ENCODE data around the gene ZNF609. TPM values are rescaled to one million over a fixed set of nuclear protein-coding genes. Genes with fewer than 3 reads are reported as not detected.

The ZNF609 gene
- total RNA-seq, 1 donor from 2014 or later, result 21.5 TPM

DNA sequence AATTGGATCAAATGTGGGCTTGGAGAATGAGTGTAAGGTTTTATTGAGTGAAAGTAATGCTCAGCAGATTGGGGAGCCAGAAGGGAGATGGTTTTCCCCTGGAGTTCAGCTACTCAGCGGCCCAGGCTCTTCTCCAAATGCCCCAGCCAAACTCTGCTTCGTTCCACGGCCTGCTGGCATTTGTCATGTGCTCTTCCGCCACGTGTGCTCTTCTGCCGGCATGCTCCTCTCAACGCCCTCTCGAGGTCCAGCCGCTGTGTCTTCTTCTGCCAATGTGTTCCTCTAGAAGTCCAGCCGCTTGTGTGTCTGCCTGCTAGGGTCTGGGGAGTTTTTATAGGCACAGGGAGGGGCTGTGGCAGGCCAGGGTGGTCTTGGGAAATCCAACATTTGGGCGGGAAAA lies 158.2 kb downstream of the ZNF609 start:
- no peak overlapping the region for H3K27ac Mint-ChIP-seq
- H3K79me2 ChIP-seq (ENCODE audit: low read depth), result peaks cover 91% of the 10 kb centered on the region

DNA sequence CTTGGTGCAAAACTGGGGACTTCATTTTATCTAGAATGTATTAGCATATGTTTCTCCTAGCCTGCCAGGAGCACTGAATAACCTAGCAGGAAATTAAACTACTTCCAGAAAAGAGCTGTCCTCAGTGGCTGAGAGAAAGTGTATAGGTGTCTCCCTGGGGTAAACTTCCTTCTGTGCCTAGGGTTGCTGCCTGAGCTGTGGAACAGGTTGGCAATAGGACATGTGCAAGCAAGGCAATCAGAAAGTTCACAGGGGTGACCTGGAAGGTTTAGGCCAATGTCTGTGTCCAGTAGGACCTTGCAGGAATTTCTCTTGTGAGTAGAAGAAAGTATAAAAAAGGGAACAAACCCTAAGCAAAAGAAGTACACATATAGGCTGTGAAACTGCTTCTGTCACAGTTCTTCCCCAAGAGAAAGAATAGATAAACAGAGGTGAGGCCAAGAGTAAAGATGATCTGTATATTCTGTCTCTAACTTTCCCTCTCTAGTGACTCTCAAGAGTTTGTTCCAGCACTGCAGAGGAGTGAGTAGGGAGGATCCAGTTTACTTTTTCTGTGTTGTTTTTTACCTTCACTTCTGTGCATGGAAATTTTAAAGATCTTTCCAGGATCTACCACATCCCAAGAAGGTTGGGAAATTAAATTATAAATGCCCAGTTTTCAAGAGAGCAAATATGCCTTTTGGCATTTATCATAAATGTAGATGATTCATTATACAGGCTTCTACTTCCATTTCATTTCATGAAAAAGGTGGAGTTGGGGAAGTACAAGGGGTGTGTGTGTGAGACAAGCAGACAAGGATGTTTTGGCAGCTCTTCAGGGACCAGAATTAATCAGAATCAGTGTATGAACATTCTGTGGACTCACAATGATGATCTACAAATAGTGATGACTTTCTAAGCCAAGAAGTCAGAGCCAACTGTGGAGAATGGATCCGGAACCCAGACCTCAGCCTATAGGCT lies 159.8 kb downstream of the ZNF609 start:
- Histone ChIP-seq H3K79me2 (ENCODE audit: low read depth) (peaks cover 80% of the 10 kb centered on the region), H3K36me3 (no peaks in the 10 kb centered on the region), H3K9me3 (ENCODE audit: low read depth) (no peaks in the 10 kb centered on the region), H3K4me2 (no peak overlapping the region), H2AFZ (replicated peaks) (no peak overlapping the region), H3K4me1 (peaks cover 11% of the 10 kb centered on the region), H3K9ac (no peak overlapping the region), H3K27ac (no peak overlapping the region), H3K27me3 (no peaks in the 10 kb centered on the region), H3F3A (ENCODE audit: low read depth) (peaks cover 14% of the 10 kb centered on the region), H3K4me3 (no peak overlapping the region), H4K20me1 (ENCODE audit: low read depth) (peaks cover 49% of the 10 kb centered on the region)
- H3K27me3 Mint-ChIP-seq (ENCODE audit: insufficient read depth, low read depth), result no peaks in the 10 kb centered on the region
- H3K27ac Mint-ChIP-seq, result no peak overlapping the region
- no peaks in the 10 kb centered on the region for H3K9me3 Mint-ChIP-seq
- H3K4me3 Mint-ChIP-seq, result no peak overlapping the region
- no peak for DNase-seq (ENCODE audit: low spot score)
- peaks cover 10% of the 10 kb centered on the region for H3K36me3 Mint-ChIP-seq
- no peak for TF ChIP-seq EZH2 (IDR thresholded peaks at IDR 0.05)
- no peak for TF ChIP-seq EZH2phosphoT487 (IDR thresholded peaks at IDR 0.05)
- TF ChIP-seq, protein P1, sequence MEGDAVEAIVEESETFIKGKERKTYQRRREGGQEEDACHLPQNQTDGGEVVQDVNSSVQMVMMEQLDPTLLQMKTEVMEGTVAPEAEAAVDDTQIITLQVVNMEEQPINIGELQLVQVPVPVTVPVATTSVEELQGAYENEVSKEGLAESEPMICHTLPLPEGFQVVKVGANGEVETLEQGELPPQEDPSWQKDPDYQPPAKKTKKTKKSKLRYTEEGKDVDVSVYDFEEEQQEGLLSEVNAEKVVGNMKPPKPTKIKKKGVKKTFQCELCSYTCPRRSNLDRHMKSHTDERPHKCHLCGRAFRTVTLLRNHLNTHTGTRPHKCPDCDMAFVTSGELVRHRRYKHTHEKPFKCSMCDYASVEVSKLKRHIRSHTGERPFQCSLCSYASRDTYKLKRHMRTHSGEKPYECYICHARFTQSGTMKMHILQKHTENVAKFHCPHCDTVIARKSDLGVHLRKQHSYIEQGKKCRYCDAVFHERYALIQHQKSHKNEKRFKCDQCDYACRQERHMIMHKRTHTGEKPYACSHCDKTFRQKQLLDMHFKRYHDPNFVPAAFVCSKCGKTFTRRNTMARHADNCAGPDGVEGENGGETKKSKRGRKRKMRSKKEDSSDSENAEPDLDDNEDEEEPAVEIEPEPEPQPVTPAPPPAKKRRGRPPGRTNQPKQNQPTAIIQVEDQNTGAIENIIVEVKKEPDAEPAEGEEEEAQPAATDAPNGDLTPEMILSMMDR (IDR thresholded peaks at IDR 0.05), result no peak
- peaks cover 3% of the 10 kb centered on the region for H3K4me1 Mint-ChIP-seq

More for the DNA sequence above, 158.2 kb downstream of the ZNF609 start:
- Histone ChIP-seq H3F3A (ENCODE audit: low read depth) (peaks cover 14% of the 10 kb centered on the region), H3K4me3 (no peak overlapping the region), H3K36me3 (no peaks in the 10 kb centered on the region), H4K20me1 (ENCODE audit: low read depth) (peaks cover 43% of the 10 kb centered on the region), H3K27me3 (no peaks in the 10 kb centered on the region), H2AFZ (replicated peaks) (no peak overlapping the region), H3K4me2 (no peak overlapping the region), H3K9ac (no peak overlapping the region), H3K9me3 (ENCODE audit: low read depth) (no peaks in the 10 kb centered on the region), H3K4me1 (peaks cover 11% of the 10 kb centered on the region), H3K27ac (peak overlapping the region; percentile 47)
- H3K27me3 Mint-ChIP-seq (ENCODE audit: insufficient read depth, low read depth), result no peaks in the 10 kb centered on the region
- peaks cover 9% of the 10 kb centered on the region for H3K36me3 Mint-ChIP-seq
- H3K9me3 Mint-ChIP-seq, result no peaks in the 10 kb centered on the region
- TF ChIP-seq EZH2phosphoT487 (IDR thresholded peaks at IDR 0.05), result no peak
- TF ChIP-seq, protein P1 (IDR thresholded peaks at IDR 0.05), result no peak
- TF ChIP-seq EZH2 (IDR thresholded peaks at IDR 0.05), result no peak
- DNase-seq (ENCODE audit: low spot score), result no peak
- no peak overlapping the region for H3K4me3 Mint-ChIP-seq
- H3K4me1 Mint-ChIP-seq, result peaks cover 3% of the 10 kb centered on the region

DNA sequence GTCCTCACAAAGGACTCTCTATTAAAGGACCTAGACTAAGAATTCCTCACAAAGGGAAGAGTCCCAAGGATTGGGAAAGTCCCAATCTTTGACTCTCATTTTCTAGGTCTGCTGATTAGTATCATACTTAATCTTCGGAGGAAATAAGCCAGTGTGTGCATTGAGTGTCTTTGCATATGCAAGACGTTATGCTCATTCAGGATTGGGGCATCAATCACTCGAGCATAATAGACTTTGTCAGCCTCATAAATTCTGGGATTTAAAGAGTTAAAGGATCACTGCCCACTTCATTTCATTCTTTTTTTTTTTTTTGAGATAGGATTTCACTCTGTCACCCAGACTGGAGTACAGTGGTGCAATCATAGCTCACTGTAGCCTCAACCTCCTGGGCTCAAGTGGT lies 160.7 kb downstream of the ZNF609 start:
- peaks cover 49% of the 10 kb centered on the region for H4K20me1 ChIP-seq (ENCODE audit: low read depth)
- Mint-ChIP-seq H3K9me3 (no peaks in the 10 kb centered on the region), H3K4me1 (peaks cover 3% of the 10 kb centered on the region), H3K4me3 (no peak overlapping the region), H3K27me3 (ENCODE audit: insufficient read depth, low read depth) (no peaks in the 10 kb centered on the region), H3K36me3 (peaks cover 8% of the 10 kb centered on the region), H3K27ac (no peak overlapping the region)
- no peak overlapping the region for H3K4me2 ChIP-seq
- no peaks in the 10 kb centered on the region for H3K36me3 ChIP-seq
- H3K4me1 ChIP-seq, result peaks cover 11% of the 10 kb centered on the region
- H3K27me3 ChIP-seq, result no peaks in the 10 kb centered on the region
- peaks cover 14% of the 10 kb centered on the region for H3F3A ChIP-seq (ENCODE audit: low read depth)
- H3K27ac ChIP-seq, result no peak overlapping the region
- no peak overlapping the region for H2AFZ ChIP-seq (replicated peaks)
- TF ChIP-seq EZH2 (IDR thresholded peaks at IDR 0.05), result no peak
- TF ChIP-seq EZH2phosphoT487 (IDR thresholded peaks at IDR 0.05), result no peak
- TF ChIP-seq, protein P1 (IDR thresholded peaks at IDR 0.05), result no peak
- no peak overlapping the region for H3K9ac ChIP-seq
- DNase-seq (ENCODE audit: low spot score), result no peak
- H3K4me3 ChIP-seq, result no peak overlapping the region
- peaks cover 71% of the 10 kb centered on the region for H3K79me2 ChIP-seq (ENCODE audit: low read depth)
- no peaks in the 10 kb centered on the region for H3K9me3 ChIP-seq (ENCODE audit: low read depth)

All from neural progenitor cell (in vitro differentiated cells).